ENCODE measurements around the gene ATP11B.
A peak's percentile ranks its signal among the peaks of the same experiment; 100 is the strongest.

Gene ATP11B

GRCh38 chr3:182920515-182921084 is 127.3 kb downstream of the ATP11B start:
- no peaks in the 10 kb centered on the region for H3K9me3 Mint-ChIP-seq
- H3K4me1 Mint-ChIP-seq: peaks cover 14% of the 10 kb centered on the region
- H3K27ac Mint-ChIP-seq: peak overlapping the region; percentile 12 to 77 (median 40)
- peaks cover 11% of the 10 kb centered on the region for H3K36me3 Mint-ChIP-seq (ENCODE audit: low read depth)
- no peak for TF ChIP-seq CTCF (IDR thresholded peaks at IDR 0.05; ENCODE audit: unreplicated experiment in 3 of 3)
- no peaks in the 10 kb centered on the region for H3K27me3 Mint-ChIP-seq (ENCODE audit: low read depth)
- no peak overlapping the region for H3K4me3 Mint-ChIP-seq

- no peaks in the 10 kb centered on the region for H3K27me3 Mint-ChIP-seq (ENCODE audit: low read depth)
- H3K4me3 Mint-ChIP-seq: no peak overlapping the region
Observed at GRCh38 chr3:182921665-182922355, 128.5 kb downstream of the ATP11B start.

GRCh38 chr3:182925330-182925943 is 132.1 kb downstream of the ATP11B start:
- Mint-ChIP-seq H3K27ac (no peak overlapping the region), H3K36me3 (ENCODE audit: low read depth) (peaks cover 19% of the 10 kb centered on the region), H3K27me3 (ENCODE audit: low read depth) (no peaks in the 10 kb centered on the region), H3K4me1 (peaks cover 5% of the 10 kb centered on the region), H3K9me3 (peaks cover 9% of the 10 kb centered on the region), H3K4me3 (no peak overlapping the region)
- TF ChIP-seq CTCF (IDR thresholded peaks at IDR 0.05; ENCODE audit: unreplicated experiment in 3 of 3): no peak

More at GRCh38 chr3:182921665-182922355, 128.5 kb downstream of the ATP11B start:
- no peak overlapping the region for H3K27ac Mint-ChIP-seq
- no peak for TF ChIP-seq CTCF (IDR thresholded peaks at IDR 0.05; ENCODE audit: unreplicated experiment in 3 of 3)
- H3K36me3 Mint-ChIP-seq (ENCODE audit: low read depth): peaks cover 11% of the 10 kb centered on the region
- H3K4me1 Mint-ChIP-seq: peaks cover 13% of the 10 kb centered on the region
- no peaks in the 10 kb centered on the region for H3K9me3 Mint-ChIP-seq

GRCh38 chr3:182925944-182926337 is 132.6 kb downstream of the ATP11B start:
- Mint-ChIP-seq H3K27me3 (ENCODE audit: low read depth) (no peaks in the 10 kb centered on the region), H3K36me3 (ENCODE audit: low read depth) (peaks cover 19% of the 10 kb centered on the region), H3K27ac (no peak overlapping the region), H3K9me3 (peaks cover 9% of the 10 kb centered on the region), H3K4me3 (no peak overlapping the region), H3K4me1 (peaks cover under 1% of the 10 kb centered on the region)
- TF ChIP-seq CTCF (IDR thresholded peaks at IDR 0.05; ENCODE audit: unreplicated experiment in 3 of 3): no peak

- Mint-ChIP-seq H3K27me3 (ENCODE audit: low read depth) (no peaks in the 10 kb centered on the region), H3K9me3 (peaks cover 14% of the 10 kb centered on the region), H3K4me1 (peaks cover 17% of the 10 kb centered on the region), H3K27ac (peak overlapping the region; percentile 87 to 90 (median 88)), H3K36me3 (ENCODE audit: low read depth) (peaks cover 21% of the 10 kb centered on the region), H3K4me3 (no peak overlapping the region)
- TF ChIP-seq CTCF (IDR thresholded peaks at IDR 0.05; ENCODE audit: unreplicated experiment in 3 of 3): no peak
Observed at GRCh38 chr3:182935803-182936202, 142.5 kb downstream of the ATP11B start.

Data from nephron (organoid).